GM18505 (cell line): ENCODE measurements around the gene CELSR2.

Source experiments
- ATAC-seq: cut with Tn5 transposase; IDR thresholded peaks from one replicate; pipeline ENCODE4 v1.9.1; 2021; ENCODE audit not compliant: unreplicated experiment
- POLR2A ChIP-seq: IDR thresholded peaks from 4 replicates; pipeline ENCODE4 v1.6.1; 2011; ENCODE audit warnings: borderline replicate concordance; ENCODE audit not compliant: insufficient read depth, insufficient read length; ENCODE audit errors: extremely low read depth

CELSR2 gene

DNA sequence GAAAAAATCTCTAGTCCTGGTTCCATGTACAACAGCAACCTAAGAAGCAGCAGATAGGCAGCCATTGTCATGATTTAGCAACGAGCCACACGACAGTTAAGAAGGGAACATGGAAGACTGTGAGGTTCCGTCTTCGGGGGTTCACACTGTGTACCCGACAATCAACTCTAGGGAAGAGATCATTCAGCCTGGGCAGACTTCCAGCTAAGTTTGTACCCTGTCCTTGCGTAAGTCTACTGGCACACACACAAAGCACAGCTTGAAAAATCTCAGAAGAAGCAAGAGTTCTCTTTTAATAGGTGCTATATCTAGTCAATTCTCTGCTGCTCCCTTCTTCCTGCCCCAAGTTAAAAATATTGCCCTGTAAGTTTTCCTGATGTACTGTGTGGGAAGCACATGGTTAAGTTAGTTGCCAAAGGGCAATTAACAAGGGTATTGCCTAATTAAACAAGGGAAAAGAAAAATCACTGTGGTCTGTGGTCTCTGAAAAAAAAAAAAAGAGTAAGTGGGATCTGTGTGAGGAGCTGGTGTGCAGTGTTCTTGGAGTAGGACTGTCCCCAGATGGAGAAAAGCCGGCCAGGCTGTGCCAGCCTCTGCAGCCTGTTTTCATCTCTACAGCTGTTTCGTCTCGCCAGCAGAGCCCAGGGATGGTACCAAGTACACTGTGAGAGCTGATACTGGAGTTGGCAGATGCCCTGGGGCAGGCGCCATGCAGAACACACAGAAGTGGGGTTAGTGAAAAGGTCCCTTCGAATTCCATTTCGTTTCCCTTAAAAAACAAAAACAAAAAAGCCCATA, 63.8 kb downstream of the CELSR2 start:
- no peak for ATAC-seq
- no peak for TF ChIP-seq POLR2A

DNA sequence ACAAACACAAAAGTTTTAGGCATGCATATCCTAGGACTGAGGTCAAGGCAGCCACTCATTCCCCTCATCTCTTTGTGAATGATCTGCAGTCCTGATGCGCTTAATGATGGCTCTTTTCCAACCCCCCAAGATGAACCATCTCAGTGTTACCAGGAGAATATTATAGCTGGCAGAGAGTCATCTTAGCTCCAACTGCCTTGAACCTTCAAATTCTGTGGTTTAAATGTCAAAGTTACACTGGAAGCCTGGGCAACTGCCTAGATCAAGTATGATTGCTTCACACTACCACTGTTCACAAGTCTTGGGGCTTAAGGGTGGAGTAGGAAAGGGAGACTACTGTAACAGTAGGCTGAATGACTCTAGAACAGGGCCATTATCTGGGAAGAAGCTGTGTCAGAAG, 65.5 kb downstream of the CELSR2 start:
- no peak for ATAC-seq
- no peak for TF ChIP-seq POLR2A

DNA sequence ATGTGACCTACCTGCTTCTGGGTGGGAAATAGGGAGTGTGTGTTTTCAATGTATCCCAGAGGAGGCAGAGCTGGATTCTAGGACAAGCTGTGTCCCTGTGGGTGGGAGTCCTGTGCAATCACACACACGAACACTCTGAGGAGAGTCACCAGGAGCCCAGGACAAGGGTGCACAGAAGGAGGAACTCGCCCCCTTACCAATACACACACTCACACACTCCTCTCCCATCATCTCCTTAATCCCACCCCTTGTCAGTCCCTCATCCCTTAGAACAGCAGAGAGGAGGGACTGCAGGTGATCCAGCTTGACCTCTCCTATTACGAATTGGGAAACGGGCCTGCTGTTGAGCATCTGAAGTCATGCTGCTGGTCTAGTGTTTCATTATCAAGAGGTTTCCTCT, 65.9 kb downstream of the CELSR2 start:
- TF ChIP-seq POLR2A, result no peak
- ATAC-seq, result no peak

DNA sequence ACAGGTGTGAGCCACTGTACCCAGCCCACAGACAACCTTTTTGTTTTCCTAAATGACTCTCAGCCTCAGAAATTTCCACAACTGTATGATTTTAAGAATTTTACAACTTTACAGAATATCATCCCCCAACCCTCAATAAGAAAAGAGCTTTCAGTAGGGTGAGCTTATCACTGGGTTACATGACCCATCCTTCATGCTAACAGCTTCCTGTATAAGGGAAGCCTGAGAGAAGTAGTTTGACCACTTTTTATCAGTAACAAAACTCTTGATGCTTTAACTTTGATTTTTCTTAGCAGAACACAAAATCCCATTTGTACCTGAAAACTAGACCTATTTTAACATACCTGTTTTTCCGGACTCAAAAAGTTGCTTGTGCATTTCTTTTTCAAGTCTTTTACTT, 67.2 kb downstream of the CELSR2 start:
- no peak for TF ChIP-seq POLR2A
- ATAC-seq, result no peak

DNA sequence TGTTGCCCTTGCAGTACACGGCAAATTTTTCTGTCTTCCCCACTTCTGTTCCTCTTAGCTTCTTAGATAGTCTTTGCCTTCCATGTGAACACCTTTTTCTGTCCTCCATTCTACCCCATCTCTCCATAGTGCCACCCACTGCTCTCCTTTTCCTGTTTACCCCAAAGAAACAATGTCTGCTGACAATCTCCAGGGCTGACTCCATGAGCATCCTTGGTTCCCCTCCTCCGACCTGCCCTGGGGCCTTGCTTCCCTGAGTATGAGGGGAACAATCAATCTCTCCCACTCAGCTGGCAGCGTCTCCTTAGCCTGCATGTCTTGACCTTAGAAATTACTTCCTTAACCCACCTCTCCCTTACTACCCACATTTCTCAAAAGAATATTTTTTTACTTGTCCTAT, 69.8 kb downstream of the CELSR2 start:
- no peak for ATAC-seq

DNA sequence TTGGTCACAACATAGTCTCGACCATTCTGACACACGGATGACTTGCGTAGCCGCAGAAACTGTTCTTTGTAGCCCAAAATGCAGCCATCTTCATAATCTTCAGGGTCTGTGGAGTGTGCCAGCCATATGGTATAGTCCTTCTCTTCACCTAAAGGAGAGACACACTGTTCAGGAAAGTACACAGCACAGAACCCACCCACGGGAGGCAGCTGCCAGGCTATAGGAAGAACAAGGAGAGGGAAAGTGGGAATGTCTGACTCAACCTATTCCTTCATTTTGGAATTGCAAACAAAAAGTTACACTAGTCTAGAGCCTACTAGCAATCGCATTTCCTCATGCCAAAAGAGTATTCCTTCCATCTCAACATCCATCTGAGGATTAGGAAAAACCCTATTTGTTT, 73.6 kb downstream of the CELSR2 start:
- TF ChIP-seq POLR2A, result no peak
- no peak for ATAC-seq

More for the DNA sequence above, 69.8 kb downstream of the CELSR2 start:
- TF ChIP-seq POLR2A, result no peak
